Stimulated activated naive B cell treated with anti-CD40 and anti-IgM and Interleukin-4, amounts not matched to agents 10 μg/mL and 1 μg/mL and 100 μg/mL, for 72 hours (primary cell): ENCODE data around the gene DOCK1.
"Not testable (repeated sequence)": the region's sequence is repeated elsewhere in the genome, so short reads cannot be mapped to it uniquely, and the experiment has no call there.

Experiments used
- ATAC-seq, 2 donors: fragments of 150-1000 bp; cut with Tn5 transposase; replicated peaks; 2 replicates each; pipeline ENCODE4 v1.10.0; 2021; ENCODE audit warnings: moderate library complexity in 1 of 2
- DNase-seq: peaks from one replicate; pipeline ENCODE4 v3.0.0; 2021
- H3K27ac Mint-ChIP-seq: one replicate; pipeline ENCODE4 v1.8.0; 2022; ENCODE audit warnings: mild to moderate bottlenecking, mixed read lengths
- H3K27me3 Mint-ChIP-seq, 2 donors: one replicate each; pipeline ENCODE4 v1.8.0; 2022; ENCODE audit warnings: mixed read lengths in 2 of 2
- H3K36me3 Mint-ChIP-seq, 2 donors: one replicate each; pipeline ENCODE4 v1.8.0; 2022; ENCODE audit warnings: mixed read lengths in 2 of 2, mild to moderate bottlenecking in 1 of 2
- H3K4me1 Mint-ChIP-seq, 2 donors: one replicate each; pipeline ENCODE4 v1.8.0; 2022; ENCODE audit warnings: mixed read lengths in 2 of 2, mild to moderate bottlenecking in 1 of 2
- H3K4me3 Mint-ChIP-seq, 2 donors: one replicate each; pipeline ENCODE4 v1.8.0; 2022; ENCODE audit warnings: mild to moderate bottlenecking in 2 of 2, mixed read lengths in 2 of 2, moderate library complexity in 1 of 2
- H3K9me3 Mint-ChIP-seq, 2 donors: one replicate each; pipeline ENCODE4 v1.8.0; 2022; ENCODE audit warnings: mixed read lengths in 2 of 2, mild to moderate bottlenecking in 1 of 2

The DOCK1 gene

DNA sequence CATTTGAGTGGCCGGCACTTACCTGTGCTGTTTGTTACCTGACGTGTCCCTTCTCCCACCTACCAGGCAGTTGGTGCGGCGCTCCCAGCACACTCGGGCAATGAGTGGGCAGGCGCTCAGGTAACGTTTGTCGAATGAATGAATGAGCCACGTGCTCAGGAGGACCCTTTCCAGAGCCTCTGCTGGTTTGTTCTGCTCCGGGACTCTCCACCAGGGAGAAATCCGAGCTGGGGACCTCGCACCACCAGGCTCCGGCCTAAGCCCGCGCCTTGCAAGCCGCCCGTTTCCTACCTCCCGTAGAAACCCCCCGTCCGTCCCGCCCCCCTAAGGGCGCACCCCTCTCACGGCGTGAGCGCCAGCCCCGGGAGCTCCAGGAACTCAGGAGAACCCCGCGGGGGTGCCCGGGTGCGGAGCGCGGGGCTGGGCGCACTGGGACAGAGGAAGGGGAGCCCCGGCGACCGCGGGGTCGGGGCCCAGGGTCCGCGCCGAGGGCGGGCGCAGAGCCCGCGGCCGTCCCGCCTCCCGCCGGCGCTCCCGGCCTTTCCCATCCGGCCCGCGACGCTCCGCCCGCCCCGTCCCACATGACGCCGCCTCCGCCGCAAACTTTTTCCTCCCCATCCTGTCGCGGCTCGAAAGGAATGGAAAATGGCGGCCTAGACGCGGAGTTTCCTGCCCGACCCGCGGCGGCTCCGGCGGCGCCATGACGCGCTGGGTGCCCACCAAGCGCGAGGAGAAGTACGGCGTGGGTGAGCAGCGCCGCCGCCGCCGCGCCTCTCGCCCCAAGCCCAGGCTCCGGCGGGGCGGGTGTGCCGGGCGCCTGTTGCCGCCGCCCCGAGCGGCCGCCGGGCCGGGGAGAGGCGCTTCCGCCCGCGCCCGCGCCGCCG is at the start of gene DOCK1:
Gene DOCK1, plus strand, starts transcription at position 611 of the 884 bp plus-strand sequence. Its CDS starts 90 bp downstream, at position 701.
- Mint-ChIP-seq H3K4me3 (peak within 1 kb of the TSS; percentile 79 to 80), H3K27me3 (peaks cover 32 to 48% of the 10 kb centered on the region in 2 donors), H3K27ac (no peak within 1 kb of the TSS), H3K9me3 (peaks cover 0 to 2% of the 10 kb centered on the region in 2 donors), H3K36me3 (peaks cover 5 to 6% of the 10 kb centered on the region in 2 donors), H3K4me1 (peaks cover 0 to 5% of the 10 kb centered on the region in 2 donors)
- no peak for DNase-seq
- ATAC-seq: no peak

DNA sequence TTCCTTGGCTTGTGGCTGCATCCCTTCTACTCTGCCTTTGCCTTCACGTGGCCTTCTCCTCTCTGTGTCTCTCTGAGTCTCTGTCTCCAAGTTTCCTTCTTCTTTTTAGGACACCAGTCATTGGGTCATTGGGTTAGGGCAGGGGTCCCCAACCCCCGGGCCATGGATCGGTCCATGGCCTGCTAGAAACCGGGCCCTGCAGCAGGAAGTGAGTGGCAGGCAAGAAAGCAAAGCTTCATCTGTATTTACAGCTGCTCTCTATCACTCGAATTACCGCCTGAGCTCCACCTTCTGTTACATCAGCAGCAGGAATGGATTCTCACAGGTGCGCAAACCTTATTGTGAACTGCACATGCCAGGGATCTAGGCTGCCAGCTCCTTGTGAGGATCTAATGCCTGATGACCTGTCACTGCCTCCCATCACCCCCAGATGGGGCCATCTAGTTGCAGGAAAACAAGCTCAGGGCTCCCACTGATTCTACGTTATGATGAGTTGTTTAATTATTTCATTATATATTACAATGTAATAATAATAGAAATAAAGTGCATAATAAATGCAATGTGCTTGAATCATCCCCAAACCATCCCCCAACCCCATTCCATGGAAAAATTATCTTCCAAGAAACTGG is 47.9 kb upstream of the DOCK1 start:
- ATAC-seq (no peak), DNase-seq (no peak)
- Mint-ChIP-seq H3K27ac (no peak overlapping the region), H3K9me3 (peaks cover 4 to 15% of the 10 kb centered on the region in 2 donors), H3K27me3 (peaks cover 0 to 10% of the 10 kb centered on the region in 2 donors), H3K4me3 (no peak overlapping the region), H3K4me1 (no peaks in the 10 kb centered on the region), H3K36me3 (no peaks in the 10 kb centered on the region)

DNA sequence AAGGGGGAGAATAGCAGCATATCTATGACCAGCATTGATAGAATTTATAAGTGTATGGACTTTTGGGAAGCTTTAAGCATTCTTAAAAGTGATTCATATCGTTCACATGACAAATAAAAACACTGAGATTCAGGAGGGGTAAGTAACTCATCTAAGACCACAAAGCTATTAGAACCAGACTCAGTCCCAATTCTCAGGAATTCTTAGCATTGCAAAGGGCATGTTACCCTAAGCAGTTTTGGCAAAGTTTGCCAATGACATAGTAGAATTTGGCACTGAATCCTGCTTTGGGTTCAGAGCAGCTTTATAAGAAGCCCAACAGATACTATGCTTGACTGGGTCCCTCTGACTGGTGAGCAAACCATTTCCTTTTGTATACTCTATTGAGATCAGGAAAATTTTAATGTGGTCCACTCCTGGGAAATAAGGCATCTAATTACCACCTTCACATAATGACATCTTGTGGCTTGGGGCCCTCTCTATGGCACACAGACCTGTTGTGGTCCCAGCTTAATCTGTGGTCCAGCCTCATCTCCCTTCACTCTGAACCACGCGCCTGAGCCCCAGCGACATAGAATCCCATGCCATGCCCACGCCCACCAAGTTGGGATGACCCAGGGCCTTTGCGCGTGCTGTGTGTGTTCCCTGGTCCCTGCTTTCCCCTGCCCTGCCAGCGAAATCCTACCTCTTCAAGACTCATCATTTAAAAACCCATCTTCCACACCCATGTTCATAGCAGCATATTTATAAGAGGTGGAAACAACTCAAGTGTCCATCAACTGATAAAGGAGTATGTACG is 37.5 kb upstream of the DOCK1 start:
- ATAC-seq (no peak), DNase-seq (no peak)
- Mint-ChIP-seq H3K27ac (no peak overlapping the region), H3K27me3 (no peaks in the 10 kb centered on the region), H3K4me1 (no peaks in the 10 kb centered on the region), H3K9me3 (peaks cover 0 to 8% of the 10 kb centered on the region in 2 donors), H3K4me3 (no peak overlapping the region), H3K36me3 (no peaks in the 10 kb centered on the region)

DNA sequence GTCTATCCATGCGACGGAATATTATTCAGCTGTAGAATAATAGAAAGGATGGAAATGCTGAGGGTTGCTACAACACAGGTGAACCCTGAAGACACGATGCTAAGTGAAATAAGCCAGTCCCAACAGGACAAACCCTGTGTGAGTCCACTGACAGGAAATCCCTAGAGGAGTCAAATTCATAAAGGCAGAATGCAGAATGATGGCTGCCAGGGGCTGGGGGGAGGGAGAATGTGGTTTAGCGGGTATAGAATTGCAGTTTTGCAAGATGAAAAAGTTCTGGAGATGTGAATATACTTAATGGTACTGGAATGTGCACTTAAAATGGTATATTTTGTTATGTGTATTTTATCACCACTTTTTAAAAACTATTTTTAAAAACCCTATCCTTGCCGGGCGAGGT is 36.9 kb upstream of the DOCK1 start:
- Mint-ChIP-seq H3K27ac (no peak overlapping the region), H3K4me3 (no peak overlapping the region), H3K4me1 (no peaks in the 10 kb centered on the region), H3K36me3 (no peaks in the 10 kb centered on the region), H3K27me3 (no peaks in the 10 kb centered on the region), H3K9me3 (peaks cover 0 to 8% of the 10 kb centered on the region in 2 donors)
- no peak for DNase-seq
- no peak for ATAC-seq

DNA sequence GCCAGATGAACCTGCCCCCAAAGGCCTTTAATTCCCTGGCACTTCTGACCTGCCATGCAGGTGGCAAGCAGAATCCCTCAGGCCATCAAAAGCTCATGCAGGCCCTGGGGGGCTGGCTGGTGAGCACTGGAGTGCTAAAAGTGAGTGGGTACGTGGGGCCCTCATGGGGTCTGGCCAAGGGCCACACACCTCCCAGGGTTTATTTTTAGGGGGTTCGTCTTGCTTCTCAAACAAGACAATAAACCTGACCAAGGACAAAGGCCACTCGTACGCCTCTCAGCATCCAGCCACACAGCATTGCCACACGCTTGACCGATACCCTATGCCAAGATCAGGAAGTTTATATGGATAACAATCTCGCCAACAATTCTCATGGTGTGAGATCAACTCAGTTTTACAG is 33.1 kb upstream of the DOCK1 start:
- no peak overlapping the region for H3K27ac Mint-ChIP-seq
- DNase-seq: no peak
- no peak for ATAC-seq
- no peaks in the 10 kb centered on the region for H3K36me3 Mint-ChIP-seq
- no peak overlapping the region for H3K4me3 Mint-ChIP-seq
- no peaks in the 10 kb centered on the region for H3K4me1 Mint-ChIP-seq
- H3K9me3 Mint-ChIP-seq: peaks cover 5% of the 10 kb centered on the region in 2 donors
- no peaks in the 10 kb centered on the region for H3K27me3 Mint-ChIP-seq

DNA sequence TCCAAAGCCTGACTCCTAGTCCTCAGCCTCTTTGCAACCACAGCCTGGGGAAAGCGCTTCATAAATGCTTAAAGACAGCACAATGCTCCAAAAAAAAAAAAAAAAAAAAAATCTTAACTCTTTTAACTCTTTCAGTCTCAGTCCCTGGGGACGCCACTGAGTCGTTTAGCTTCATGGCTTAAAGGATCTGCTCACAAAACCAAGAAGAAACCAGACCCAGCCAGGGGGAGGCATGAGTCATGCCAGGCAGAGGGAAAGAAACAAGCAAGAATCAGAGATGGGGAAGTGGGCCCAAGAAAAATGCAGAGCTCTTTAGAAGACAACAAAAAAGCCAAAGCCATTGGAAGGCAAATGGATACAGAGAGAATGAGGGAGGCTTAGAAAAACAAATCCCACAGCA is 32.5 kb upstream of the DOCK1 start:
- no peak for DNase-seq
- H3K4me3 Mint-ChIP-seq: no peak overlapping the region
- H3K9me3 Mint-ChIP-seq: peaks cover 5% of the 10 kb centered on the region in 2 donors

DNA sequence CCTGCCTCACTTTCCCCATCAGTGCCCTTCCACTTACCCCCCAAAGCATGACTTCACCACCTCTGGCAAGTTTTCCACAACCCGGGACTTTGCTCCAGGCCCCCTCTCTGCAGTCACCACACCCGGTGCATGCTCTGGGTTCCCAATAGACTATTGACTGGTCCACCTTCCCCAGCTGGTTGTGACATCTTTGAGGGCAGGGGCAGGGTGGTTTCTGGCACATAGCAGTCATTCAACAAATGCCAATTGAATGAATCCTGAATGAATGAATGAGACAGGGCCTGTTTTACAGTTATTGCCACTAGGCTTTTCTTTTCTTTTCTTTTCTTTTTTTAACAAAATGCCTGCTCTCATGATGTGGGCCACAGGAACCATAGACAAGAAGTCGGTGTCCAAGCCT is 28.8 kb upstream of the DOCK1 start:
- ATAC-seq (no peak), DNase-seq (no peak)
- Mint-ChIP-seq H3K36me3 (no peaks in the 10 kb centered on the region), H3K27ac (no peak overlapping the region), H3K4me1 (no peaks in the 10 kb centered on the region), H3K4me3 (no peak overlapping the region), H3K27me3 (no peaks in the 10 kb centered on the region), H3K9me3 (peaks cover 1 to 5% of the 10 kb centered on the region in 2 donors)

More for the DNA sequence above, 32.5 kb upstream of the DOCK1 start:
- no peaks in the 10 kb centered on the region for H3K4me1 Mint-ChIP-seq
- H3K27me3 Mint-ChIP-seq: no peaks in the 10 kb centered on the region
- no peaks in the 10 kb centered on the region for H3K36me3 Mint-ChIP-seq
- no peak overlapping the region for H3K27ac Mint-ChIP-seq
- no peak for ATAC-seq

DNA sequence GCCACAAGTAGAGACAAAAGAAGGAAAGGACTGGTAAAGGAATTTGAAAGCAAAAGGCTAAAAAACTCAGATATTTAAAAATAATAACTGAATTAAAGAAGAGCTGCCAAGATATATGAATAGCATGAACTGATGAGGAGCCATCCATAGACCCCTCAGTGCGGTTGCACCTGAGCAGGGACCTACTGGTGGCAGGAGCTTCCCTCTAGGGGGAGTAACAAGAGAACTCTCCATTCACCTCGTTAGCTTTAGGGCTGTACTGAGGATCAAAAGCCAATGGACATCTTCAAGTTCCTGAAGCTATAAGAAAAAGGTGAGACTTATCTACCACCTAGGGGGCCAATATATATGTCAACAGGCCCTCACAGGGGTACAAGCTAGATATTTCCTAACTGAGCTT is 27.8 kb upstream of the DOCK1 start:
- no peak overlapping the region for H3K27ac Mint-ChIP-seq
- DNase-seq (no peak), ATAC-seq (no peak)
- H3K27me3 Mint-ChIP-seq: peaks cover 0 to 4% of the 10 kb centered on the region in 2 donors
- no peak overlapping the region for H3K4me3 Mint-ChIP-seq
- H3K4me1 Mint-ChIP-seq: no peaks in the 10 kb centered on the region
- no peaks in the 10 kb centered on the region for H3K36me3 Mint-ChIP-seq
- H3K9me3 Mint-ChIP-seq: peaks cover 0 to 8% of the 10 kb centered on the region in 2 donors

DNA sequence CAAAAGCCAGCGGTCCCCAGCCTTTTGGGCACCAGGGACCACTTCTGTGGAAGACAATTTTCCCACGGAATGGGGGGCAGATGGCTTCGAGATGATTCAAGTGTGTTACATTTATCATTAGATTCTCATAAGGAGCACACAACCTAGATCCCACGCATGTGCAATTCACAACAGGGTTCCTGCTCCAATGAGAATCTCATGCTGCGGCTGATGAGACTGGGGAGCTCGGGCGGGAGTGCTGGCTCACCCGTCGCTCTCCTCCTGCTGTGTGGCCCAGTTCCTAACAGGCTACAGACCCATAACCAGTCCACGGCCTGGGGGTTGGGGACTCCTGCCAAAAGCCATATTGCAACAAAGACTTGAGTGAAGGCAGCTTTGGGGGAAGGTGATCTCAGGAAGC is 26.6 kb upstream of the DOCK1 start:
- DNase-seq (no peak), ATAC-seq (no peak)
- Mint-ChIP-seq H3K9me3 (peaks cover 0 to 8% of the 10 kb centered on the region in 2 donors), H3K27me3 (peaks cover 0 to 4% of the 10 kb centered on the region in 2 donors), H3K4me3 (no peak overlapping the region), H3K27ac (no peak overlapping the region), H3K36me3 (no peaks in the 10 kb centered on the region), H3K4me1 (no peaks in the 10 kb centered on the region)

DNA sequence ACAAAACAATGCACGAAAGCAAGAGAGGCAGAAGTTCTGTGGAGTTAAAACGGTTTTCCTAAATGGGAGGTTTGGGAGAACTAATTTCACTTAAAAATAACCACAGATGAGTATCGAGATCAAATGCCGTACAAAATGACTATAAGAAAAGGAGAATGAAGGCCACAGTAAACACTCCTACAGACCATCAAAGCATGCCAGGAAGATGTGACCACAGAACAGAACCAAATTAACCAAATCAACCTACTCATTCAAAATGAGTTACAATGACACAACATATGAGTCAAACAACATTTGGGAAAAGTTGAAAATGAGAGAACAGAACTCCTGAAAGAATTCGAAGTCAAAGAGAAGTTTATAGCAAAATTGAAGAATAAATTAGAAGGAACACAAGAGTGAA is 24.3 kb upstream of the DOCK1 start:
- Mint-ChIP-seq H3K36me3 (no peaks in the 10 kb centered on the region), H3K9me3 (peaks cover 0 to 8% of the 10 kb centered on the region in 2 donors), H3K4me1 (no peaks in the 10 kb centered on the region), H3K27me3 (peaks cover 0 to 4% of the 10 kb centered on the region in 2 donors), H3K27ac (no peak overlapping the region), H3K4me3 (no peak overlapping the region)
- no peak for ATAC-seq
- no peak for DNase-seq

DNA sequence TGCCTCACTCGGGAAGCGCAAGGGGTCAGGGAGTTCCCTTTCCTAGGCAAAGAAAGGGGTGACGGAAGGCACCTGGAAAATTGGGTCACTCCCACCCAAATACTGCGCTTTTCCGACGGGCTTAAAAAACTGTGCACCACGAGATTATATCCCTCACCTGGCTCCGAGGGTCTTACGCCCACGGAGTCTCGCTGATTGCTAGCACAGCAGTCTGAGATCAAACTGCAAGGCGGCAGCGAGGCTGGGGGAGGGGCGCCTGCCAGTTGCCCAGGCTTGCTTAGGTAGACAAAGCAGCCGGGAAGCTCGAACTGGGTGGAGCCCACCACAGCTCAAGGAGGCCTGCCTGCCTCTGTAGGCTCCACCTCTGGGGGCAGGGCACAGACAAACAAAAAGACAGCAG is 23.2 kb upstream of the DOCK1 start:
- ATAC-seq, H3K4me1 Mint-ChIP-seq, H3K27ac Mint-ChIP-seq, H3K9me3 Mint-ChIP-seq, H3K4me3 Mint-ChIP-seq, DNase-seq, H3K27me3 Mint-ChIP-seq, H3K36me3 Mint-ChIP-seq: not testable (repeated sequence)

DNA sequence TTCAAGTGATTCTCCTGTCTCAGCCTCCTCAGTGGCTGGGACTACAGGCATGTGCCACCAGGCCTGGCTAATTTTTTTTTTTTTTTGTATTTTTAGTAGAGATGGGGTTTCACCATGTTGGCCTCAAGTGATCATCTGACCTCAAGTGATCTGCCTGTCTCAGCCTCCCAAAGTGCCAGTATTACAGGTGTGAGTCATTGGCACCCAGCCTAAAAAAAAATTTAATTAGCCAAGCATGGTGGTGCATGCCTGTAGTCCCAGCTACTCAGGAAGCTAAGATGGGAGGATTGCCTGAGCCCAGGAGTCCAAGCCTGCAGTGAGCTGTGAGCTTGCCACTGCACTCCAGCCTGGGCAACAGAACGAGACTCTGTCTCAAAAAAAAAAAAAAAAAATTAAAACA is 16.8 kb upstream of the DOCK1 start:
- H3K36me3 Mint-ChIP-seq, H3K27ac Mint-ChIP-seq, H3K4me1 Mint-ChIP-seq: not testable (repeated sequence)

DNA sequence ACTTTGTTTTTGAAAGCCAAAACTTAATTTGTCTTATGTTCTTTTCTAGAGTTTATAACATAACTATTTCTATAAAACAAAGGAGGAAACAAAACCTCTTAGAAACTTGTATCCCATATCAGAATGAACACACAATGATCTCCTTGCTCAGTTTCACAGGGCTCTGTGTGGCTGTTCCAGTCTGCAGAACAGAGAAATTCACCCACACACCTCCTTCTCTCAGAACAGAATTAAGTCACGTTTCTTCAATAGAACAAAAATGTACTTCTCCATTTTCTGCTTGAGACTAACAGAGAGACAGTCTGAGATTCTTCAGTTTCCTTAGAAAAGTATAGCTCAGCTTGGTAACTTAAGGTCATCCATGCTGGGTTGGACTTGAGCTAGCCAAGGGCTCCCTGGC is 15.8 kb upstream of the DOCK1 start:
- ATAC-seq (peak; percentile 53 to 66), DNase-seq (no peak)
- H3K27me3 Mint-ChIP-seq: no peaks in the 10 kb centered on the region
- no peak overlapping the region for H3K4me3 Mint-ChIP-seq
- H3K27ac Mint-ChIP-seq: no peak overlapping the region
- H3K36me3 Mint-ChIP-seq: no peaks in the 10 kb centered on the region
- no peaks in the 10 kb centered on the region for H3K4me1 Mint-ChIP-seq
- peaks cover 0 to 6% of the 10 kb centered on the region in 2 donors for H3K9me3 Mint-ChIP-seq

More for the DNA sequence above, 16.8 kb upstream of the DOCK1 start:
- not testable (repeated sequence) for ATAC-seq, H3K27me3 Mint-ChIP-seq, H3K4me3 Mint-ChIP-seq, DNase-seq, H3K9me3 Mint-ChIP-seq

DNA sequence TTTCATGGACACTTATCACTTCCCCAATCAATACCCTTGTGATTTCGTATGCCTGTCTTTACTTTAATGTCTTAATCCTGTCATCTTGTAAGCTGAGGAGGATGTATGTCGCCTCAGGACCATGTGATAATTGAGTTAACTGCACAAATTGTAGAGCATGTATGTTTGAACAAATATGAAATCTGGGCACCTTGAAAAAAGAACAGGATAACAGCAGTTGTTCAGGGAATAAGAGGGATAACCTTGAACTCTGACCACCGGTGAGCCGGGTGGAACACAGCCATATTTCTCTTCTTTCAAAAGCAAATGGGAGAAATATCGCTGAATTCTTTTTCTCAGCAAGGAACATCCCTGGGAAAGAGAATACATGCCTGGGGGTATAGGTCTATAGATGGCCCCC is 14.4 kb upstream of the DOCK1 start:
- not testable (repeated sequence) for H3K27me3 Mint-ChIP-seq, H3K36me3 Mint-ChIP-seq, H3K4me3 Mint-ChIP-seq, H3K4me1 Mint-ChIP-seq, ATAC-seq, H3K9me3 Mint-ChIP-seq, DNase-seq, H3K27ac Mint-ChIP-seq
